ENCODE data around the gene GNA12.

GNA12 gene

GRCh38 chr7:2715341-2716231, 128.5 kb downstream of the GNA12 start:
- TF ChIP-seq, protein P1, sequence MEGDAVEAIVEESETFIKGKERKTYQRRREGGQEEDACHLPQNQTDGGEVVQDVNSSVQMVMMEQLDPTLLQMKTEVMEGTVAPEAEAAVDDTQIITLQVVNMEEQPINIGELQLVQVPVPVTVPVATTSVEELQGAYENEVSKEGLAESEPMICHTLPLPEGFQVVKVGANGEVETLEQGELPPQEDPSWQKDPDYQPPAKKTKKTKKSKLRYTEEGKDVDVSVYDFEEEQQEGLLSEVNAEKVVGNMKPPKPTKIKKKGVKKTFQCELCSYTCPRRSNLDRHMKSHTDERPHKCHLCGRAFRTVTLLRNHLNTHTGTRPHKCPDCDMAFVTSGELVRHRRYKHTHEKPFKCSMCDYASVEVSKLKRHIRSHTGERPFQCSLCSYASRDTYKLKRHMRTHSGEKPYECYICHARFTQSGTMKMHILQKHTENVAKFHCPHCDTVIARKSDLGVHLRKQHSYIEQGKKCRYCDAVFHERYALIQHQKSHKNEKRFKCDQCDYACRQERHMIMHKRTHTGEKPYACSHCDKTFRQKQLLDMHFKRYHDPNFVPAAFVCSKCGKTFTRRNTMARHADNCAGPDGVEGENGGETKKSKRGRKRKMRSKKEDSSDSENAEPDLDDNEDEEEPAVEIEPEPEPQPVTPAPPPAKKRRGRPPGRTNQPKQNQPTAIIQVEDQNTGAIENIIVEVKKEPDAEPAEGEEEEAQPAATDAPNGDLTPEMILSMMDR (IDR thresholded peaks at IDR 0.05; ENCODE audit: extremely low read depth, missing control alignments) = no peak
- peak; percentile 67 for DNase-seq (ENCODE audit: low spot score)

DNA sequence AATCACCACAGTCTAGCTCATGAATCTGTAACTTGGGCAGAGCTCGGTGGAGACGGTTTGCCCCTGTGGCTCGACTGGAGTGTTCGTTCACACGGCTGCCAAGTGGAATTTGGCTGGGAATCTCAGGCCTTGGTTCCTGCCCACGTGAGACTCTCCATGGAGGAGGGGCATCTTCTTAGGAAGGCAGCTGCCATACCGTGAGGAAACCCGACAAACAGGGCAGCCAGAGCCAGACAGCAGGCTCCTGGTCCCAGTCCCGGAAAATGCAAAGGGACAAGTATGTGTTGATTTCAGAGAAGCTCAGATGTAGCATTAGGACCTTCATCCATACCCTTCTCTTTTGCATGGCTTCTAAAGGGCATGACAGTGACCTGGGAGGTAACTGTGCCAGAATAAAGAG, 129.5 kb downstream of the GNA12 start:
- DNase-seq (ENCODE audit: low spot score) = no peak
- TF ChIP-seq, protein P1 (IDR thresholded peaks at IDR 0.05; ENCODE audit: extremely low read depth, missing control alignments) = no peak

GRCh38 chr7:2713978-2714377, 130.1 kb downstream of the GNA12 start:
- TF ChIP-seq, protein P1 (IDR thresholded peaks at IDR 0.05; ENCODE audit: extremely low read depth, missing control alignments) = no peak
- no peak for DNase-seq (ENCODE audit: low spot score)

DNA sequence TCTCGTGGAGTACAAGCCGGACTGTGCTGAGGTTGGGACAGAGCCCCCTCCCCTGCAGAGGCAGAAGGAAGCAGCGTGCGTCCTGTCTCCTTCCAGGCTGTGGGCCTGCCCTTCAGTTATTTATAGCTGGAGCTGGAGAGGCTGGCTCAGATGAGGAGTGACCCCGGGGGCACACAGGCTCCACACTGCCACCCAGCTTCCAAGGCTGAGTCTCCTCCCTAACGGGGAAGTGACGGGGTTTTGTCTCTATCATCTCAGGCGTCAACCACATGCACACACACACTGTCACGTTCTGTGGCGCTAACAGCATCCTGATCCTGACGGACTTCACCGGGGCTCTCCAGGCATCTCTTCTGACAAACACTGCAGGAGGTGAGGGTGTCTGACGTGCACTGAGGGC, 130.7 kb downstream of the GNA12 start:
- TF ChIP-seq, protein P1 (IDR thresholded peaks at IDR 0.05; ENCODE audit: extremely low read depth, missing control alignments) = no peak
- DNase-seq (ENCODE audit: low spot score) = no peak

GRCh38 chr7:2711895-2712675, 132.0 kb downstream of the GNA12 start:
- no peak for DNase-seq (ENCODE audit: low spot score)
- TF ChIP-seq, protein P1 (IDR thresholded peaks at IDR 0.05; ENCODE audit: extremely low read depth, missing control alignments) = no peak

DNA sequence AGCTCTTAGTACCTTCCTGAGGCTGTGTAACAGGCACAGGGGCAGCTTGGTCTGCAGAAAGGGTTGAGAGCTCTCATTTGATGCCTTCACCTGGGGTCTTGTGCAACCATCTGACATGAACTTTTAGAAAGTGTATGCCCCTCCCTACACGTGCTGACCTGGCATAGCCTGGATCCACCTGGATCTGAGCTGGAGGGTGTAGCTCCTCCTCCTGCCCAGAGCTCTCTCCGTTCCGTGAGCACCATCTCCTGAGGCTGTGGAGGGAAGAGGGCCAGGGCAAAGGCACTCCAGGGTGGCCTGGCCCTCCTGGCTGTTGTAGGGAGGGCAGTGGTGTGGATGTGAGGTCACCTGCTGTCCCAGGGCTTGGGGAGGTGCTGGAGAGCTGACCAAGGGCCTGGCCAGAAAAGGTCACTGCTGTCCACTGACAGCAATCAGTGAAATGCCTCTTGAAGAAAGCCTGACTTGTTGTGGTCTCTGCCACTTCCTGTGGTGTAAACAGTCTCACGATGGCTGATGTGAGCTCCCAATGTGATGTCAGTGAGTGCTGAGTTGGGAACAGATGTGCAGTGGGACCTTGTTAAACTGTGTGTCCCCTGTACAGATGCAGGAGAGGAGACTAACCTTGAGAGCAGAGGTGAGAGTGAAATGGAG, 133.1 kb downstream of the GNA12 start:
- TF ChIP-seq, protein P1 (IDR thresholded peaks at IDR 0.05; ENCODE audit: extremely low read depth, missing control alignments) = no peak
- peak; percentile 64 for DNase-seq (ENCODE audit: low spot score)
